HG02588 (cell line): ENCODE data around the gene ERC1.

Source experiments
- ATAC-seq: cut with Tn5 transposase; IDR thresholded peaks from one replicate; pipeline ENCODE4 v1.9.1; 2021; ENCODE audit warnings: mild to moderate bottlenecking, moderate library complexity; ENCODE audit not compliant: unreplicated experiment

ERC1 gene

DNA sequence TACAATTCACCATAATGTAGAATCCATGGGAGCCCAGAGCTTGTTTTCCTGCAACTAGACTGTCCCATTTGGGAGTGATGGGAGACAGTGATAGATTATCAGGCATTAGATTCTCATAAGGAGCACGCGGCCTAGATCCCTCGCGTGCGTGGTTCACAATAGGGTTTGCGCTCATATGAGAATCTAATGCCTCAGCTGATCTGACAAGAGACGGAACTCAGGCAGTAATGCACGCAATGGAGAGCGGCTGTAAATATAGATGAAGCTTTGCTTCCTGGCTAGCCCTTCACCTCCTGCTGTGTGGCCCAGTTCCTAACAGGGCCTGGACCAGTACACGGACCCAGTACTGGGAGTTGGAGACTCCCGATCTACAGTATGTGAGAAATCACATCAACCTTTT, 476.7 kb downstream of the ERC1 start:
- ATAC-seq = no peak

GRCh38 chr12:1469070-1469469, 478.0 kb downstream of the ERC1 start:
- ATAC-seq = no peak

- ATAC-seq = no peak
These were observed 479.0 kb downstream of the ERC1 start for GRCh38 chr12:1470051-1470450.

GRCh38 chr12:1471224-1471623, 480.2 kb downstream of the ERC1 start:
- no peak for ATAC-seq

DNA sequence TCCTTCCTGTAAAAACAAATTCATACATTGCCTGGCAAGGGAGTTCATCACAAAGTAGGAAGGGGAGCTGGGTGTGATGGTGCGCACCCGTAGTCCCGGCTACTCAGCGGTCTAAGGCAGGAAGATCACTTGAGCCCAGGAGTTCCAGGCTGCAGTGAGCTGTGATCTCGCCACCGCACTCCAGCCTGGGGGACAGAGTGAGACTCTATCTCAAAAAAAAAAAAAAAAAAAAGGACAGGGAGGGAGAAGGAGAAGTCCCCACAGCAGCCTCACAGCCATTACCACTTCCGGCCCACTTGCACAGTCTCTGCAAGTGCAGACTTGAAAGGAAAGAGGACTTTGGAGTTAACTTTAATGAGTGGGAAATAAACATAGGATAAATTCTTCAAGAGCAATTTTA, 482.4 kb downstream of the ERC1 start:
- no peak for ATAC-seq

DNA sequence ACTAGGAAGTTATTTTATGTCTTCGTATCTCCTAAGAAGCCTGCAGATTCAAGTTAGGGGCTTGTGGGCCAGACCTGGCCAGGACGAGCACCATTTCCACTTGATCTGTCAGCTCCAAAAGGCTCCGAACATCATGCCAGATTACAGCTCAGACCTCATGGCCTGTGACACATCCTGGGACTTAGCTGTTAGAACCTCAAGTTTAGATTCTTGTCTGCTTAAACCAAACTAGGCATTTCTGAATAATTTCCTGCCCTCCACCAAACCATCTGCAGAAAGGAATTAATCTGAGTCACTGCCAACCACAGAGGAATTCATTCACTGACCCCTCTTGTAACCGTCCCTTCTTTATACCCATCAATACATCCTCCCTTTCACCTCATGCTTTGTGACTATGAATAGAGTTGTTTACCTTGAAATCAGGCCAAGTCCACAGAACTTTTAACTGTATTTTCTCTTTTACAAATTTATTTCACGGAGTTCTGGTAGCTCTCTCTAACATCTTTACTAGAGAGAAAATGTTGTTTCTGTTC, 483.1 kb downstream of the ERC1 start:
- ATAC-seq = no peak

- no peak for ATAC-seq
These were observed 483.6 kb downstream of the ERC1 start for GRCh38 chr12:1474574-1475153.

DNA sequence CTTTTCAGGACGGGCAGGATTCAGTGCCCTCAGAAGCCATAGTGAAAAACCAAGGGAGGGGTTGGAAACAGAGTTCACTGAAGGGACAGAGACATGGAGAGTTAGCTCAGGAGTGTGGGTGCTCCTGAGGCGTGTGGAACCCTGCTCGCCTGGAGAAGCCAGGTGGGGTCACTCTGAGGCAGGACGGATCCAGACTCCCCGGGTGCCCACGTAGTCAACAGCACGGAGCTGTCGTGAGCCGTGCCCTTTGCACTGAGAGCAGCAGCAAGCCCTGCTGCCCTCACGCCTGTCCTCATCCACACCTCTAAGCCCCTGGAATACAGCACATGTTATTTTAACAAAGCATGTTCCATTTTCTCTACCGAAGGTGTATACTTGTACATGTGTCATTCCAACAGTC, 488.6 kb downstream of the ERC1 start:
- ATAC-seq = no peak

DNA sequence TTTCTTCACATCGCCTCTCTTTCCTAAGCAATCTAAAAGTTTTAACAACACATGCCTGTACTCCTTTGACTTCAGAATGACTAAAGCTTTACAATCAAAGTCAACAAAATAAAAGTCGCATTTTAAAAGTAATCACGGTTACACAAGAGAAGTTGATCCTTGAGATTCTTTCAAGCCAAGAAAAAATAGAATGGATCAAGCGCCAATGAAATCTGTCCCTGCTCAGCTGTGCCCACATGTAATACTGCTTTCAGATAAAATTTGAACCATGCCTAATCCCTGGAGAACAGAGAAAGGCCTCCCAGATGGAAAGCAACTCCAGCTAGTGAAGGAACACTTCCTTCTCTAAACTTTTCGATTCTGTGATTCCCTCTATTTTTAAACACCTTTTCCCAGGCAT, 490.3 kb downstream of the ERC1 start:
- ATAC-seq = no peak

DNA sequence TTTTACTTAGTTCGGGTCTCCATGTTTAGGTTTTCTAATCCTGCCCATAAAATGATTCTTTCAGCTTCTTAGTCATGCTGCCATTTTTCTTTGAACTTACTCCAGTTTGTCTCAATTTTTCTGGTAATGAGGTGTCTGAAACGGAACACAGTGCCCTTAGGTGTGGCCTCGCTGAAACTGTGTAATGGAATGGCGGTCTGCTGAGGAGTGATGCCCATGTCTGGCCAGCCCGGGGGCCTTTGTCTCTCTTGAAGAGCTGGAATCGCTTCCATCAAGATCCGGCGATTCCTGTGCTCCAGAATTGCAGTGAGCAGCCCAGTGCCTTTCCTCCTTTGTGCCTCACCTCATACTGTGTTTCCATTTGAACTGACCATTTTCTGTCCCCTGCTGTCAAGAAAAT, 490.9 kb downstream of the ERC1 start:
- ATAC-seq = no peak

DNA sequence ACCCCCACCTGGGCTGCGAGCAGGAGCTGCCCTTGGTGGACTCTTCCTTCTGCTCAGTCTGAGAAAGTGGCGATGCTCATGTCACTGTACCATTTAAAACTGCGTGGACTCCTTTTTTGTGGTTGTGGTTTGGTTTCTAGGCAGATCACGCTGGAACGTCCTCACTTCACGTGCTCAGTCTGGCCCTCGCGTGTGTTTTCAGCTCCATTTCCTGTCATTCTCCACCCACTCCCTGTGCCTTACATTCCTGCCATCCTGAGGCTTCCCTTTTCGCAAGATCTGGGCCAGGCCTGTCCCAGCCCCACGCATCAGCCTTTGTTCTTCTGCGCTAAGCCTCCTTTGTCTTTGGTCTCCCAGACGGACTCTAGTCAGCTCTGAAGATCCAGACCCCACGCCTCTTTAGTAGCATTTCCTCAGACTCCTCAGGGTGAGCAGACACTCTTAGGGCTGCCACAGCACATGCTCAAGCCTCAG, 497.9 kb downstream of the ERC1 start:
- ATAC-seq = no peak

- ATAC-seq = no peak
These were observed 501.1 kb downstream of the ERC1 start for GRCh38 chr12:1491983-1492697.

DNA sequence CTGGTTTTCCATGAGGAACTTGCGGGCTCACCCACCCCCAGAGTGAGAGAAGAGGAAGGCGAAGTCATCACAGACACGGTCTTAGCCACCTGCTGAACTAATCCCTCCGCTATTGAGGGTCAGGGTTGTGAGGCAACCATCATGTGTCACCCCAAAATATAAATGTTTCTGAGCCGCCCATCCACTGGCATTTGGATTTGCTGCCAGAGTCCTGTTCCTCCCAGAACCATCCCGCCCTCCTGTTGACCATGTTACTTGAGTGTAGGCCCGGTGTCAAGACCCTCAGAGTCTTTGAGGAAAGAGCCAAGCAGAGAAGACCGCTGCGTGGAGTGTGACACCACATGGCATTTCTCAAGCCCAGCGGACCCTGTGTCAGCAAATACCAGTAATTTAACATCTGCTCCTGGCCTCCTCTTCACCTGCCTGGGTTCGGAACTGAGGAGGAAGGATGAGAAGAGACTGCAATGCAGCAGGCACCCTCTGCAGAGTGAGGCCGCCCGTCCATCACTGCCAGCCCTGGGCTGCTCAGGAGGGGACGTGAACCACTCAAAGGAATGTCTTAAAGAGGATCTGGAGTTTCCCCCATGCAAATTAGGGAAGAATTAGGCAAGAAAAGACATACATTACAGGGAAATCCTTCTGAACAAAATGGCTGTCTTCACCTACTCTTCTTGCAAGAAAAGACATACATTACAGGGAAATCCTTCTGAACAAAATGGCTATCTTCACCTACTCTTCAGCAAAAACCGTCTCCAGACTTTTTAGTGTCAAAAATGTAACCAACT, 502.9 kb downstream of the ERC1 start:
- ATAC-seq = no peak

GRCh38 chr12:1494856-1495255, 503.8 kb downstream of the ERC1 start:
- no peak for ATAC-seq

GRCh38 chr12:1496162-1496900, 505.3 kb downstream of the ERC1 start:
- no peak for ATAC-seq

DNA sequence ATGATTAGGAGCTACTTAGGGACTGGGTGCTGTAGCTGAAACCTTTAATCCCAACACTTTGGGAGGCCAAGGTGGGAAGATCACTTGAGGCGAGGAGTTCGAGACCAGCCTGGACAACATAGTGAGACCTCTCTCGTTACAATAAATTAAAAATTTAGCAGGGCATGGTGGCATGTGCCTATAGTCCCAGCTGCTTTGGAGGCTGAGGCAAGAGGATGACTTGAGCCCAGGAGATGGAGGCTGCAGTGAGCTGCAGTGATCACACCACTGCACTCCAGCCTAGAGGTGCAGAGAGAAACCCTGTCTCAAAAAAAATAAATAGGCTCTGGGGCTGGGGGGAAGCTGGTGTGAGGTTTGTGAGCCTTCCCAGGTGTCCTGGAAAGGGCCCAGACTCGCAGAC, 506.1 kb downstream of the ERC1 start:
- no peak for ATAC-seq

- ATAC-seq = no peak
These were observed 507.2 kb downstream of the ERC1 start for GRCh38 chr12:1498199-1498740.

DNA sequence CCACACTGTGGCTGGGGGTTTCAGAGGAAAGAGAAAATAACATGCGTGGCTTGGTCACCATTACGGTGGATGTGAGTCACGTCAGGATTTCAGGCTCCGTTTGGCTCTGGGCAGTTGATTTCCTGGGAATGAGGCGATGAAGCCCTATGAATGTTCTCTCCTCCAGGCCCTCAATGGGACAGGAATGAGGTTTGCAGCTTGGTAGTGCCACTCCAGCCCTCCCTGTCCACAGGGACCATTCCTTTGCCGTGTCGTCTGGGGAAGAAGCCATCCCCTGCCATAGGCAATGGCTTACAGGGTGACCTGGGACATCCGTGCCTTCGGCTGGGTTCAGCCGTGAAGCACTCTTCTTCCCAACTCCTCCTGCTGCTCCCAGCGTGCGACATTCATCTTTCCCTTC, 508.3 kb downstream of the ERC1 start:
- ATAC-seq = no peak

DNA sequence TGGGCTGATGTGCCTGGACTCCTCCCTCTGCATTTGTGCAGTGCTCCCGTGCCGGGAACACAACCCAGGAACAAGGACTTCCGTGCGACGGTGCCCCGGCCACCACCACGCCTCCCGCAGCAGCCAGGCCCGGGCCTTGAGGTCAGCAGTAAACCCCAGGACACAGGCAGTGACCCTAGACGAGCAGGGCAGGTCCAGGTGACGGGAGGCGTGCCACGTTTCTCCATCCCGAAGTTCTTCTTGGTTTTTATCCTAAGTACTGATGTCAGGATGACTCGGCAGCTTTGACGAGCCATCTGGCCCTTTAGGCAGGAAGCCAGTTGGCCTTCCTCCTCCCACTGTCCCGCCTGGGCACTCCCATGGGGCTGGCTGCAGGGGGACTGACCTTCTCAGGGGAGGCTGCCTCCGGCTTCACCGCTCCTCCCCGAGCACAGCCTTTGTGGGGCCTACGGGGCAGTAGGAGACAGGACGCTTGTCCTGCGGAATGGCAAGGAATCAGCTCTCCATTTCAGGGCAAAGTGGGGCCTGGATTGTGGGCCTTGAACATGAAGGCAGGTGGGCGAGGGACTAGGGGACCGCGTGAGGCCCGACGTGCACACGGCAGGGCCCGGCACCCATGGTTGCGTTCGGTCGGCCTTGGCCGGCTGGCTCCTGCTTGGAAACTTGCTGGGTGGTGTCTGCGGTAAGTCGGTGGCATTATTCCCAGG, 509.2 kb downstream of the ERC1 start:
- no peak for ATAC-seq

- no peak for ATAC-seq
These were observed 510.0 kb downstream of the ERC1 start for GRCh38 chr12:1501001-1501400.
